Activated T-helper 1 cell treated with anti-CD3 and anti-CD28 coated beads, Interleukin-2, amount 50 U/mL, for 16 hours (primary cell): ENCODE data around the gene AZU1.
A peak's percentile ranks its signal among the peaks of the same experiment; 100 is the strongest.
"Not testable (repeated sequence)": the region's sequence is repeated elsewhere in the genome, so short reads cannot be mapped to it uniquely, and the experiment has no call there.

Experiments
- DNase-seq, 2 donors: peaks; one replicate each; pipeline ENCODE4 v3.0.0-alpha.2; 2020; ENCODE audit warnings: low read depth in 1 of 2, low spot score in 1 of 2

Gene AZU1

DNA sequence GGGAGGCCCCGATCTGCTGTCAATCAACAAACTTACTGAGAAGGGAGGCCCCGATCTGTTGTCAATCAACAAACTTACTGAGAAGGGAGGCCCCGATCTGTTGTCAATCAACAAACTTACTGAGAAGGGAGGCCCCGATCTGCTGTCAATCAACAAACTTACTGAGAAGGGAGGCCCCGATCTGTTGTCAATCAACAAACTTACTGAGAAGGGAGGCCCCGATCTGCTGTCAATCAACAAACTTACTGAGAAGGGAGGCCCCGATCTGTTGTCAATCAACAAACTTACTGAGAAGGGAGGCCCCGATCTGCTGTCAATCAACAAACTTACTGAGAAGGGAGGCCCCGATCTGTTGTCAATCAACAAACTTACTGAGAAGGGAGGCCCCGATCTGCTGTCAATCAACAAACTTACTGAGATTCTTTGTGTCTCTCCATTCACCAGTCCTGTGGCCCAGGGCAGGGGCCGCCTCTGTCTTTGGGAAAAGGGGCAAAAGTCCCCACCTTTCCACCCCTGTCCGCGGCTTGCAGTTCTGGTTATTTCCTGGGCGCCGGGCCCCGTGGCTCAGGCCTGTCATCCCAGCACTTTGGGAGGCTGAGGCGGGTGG lies 26.1 kb downstream of the AZU1 start:
- not testable (repeated sequence) for DNase-seq

DNA sequence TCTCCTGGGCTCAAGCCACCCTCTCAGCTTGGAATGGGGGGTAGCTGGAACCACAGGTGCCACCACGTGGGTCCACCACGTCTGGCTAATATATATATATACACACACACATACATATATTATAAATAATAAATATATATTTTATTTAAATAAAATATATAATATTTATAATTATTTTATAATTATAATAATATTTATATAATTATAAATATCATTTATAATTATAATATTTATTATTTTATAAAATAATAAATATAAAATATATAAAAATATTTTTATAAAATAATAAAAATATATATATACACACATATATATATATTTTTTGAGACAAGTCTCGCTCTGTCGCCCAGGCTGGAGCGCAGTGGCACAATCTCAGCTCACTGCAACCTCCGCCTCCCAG lies 26.9 kb downstream of the AZU1 start:
- no peak for DNase-seq

GRCh38 chr19:855142-855541 lies 27.5 kb downstream of the AZU1 start:
- no peak for DNase-seq

GRCh38 chr19:855566-856120 lies 28.0 kb downstream of the AZU1 start:
- DNase-seq: no peak

GRCh38 chr19:858284-858683 lies 30.6 kb downstream of the AZU1 start:
- no peak for DNase-seq

- no peak for DNase-seq
These were observed 31.5 kb downstream of the AZU1 start, which contains the start of gene CFD for GRCh38 chr19:858868-859843. Gene CFD (plus strand): TSS chr19:859664. CDS start chr19:859690, 26 bp downstream.

GRCh38 chr19:861141-861755 lies 33.6 kb downstream of the AZU1 start:
- DNase-seq: no peak

DNA sequence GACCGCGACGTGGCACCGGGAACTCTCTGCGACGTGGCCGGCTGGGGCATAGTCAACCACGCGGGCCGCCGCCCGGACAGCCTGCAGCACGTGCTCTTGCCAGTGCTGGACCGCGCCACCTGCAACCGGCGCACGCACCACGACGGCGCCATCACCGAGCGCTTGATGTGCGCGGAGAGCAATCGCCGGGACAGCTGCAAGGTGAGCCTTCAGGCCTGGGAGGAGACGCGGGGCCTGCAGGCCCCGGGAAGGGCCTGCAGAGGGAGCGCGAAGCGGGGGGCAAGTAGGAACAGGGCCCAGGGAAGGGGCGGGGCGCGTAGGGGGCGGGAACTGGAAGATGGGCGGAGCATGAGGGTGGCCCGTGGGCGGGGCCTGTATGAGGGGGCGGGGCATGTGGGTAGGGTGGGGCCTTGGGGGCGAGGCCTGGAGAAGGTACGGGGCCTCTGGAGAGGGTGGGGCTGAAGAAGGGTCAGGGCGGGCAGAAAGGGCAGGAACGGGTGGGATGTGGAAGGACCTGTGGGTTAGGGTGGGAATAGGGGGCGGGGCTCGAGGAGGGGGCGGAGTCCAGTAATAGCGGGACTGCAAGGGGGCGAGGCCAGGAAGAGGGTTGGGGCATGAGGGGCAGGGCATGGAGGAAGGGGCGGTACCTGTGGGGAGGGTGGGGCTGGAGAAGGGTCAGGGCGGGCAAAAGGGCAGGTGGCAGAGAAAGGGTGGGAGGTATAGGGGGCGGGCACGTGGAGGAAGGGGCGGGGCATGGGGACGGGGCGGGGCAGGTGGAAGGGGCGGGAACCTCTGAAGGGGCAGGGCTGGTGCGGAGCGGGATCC lies 34.3 kb downstream of the AZU1 start:
- peak; percentile 48 to 54 for DNase-seq

DNA sequence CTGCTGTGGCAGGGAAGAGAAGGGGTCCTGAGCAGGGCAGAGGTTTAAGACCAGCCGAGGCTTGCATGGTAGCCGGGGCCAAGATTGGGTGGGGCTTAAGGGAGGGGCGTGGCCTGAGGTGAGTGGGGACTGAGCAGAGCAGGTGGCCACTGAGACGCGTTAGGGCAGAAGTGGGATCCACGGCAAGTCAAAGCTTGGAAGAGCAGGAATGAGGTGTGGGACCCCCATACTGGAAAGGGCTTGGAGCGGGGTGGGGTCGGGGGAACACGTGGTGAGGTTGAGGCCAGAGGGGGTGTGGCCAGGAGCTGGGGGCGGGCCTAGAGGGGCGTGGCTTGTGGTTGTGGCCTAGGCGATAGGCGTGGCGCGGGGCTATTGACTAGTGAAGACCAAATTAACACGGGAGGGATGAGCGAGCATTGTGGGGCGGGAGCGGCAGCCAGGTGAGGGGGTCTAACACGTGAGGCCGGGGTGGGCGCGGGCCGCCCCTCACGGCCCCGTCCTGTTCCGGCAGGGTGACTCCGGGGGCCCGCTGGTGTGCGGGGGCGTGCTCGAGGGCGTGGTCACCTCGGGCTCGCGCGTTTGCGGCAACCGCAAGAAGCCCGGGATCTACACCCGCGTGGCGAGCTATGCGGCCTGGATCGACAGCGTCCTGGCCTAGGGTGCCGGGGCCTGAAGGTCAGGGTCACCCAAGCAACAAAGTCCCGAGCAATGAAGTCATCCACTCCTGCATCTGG lies 35.1 kb downstream of the AZU1 start:
- DNase-seq: peak; percentile 68 to 70

- DNase-seq: no peak
These were observed 35.6 kb downstream of the AZU1 start for GRCh38 chr19:863315-863620.

DNA sequence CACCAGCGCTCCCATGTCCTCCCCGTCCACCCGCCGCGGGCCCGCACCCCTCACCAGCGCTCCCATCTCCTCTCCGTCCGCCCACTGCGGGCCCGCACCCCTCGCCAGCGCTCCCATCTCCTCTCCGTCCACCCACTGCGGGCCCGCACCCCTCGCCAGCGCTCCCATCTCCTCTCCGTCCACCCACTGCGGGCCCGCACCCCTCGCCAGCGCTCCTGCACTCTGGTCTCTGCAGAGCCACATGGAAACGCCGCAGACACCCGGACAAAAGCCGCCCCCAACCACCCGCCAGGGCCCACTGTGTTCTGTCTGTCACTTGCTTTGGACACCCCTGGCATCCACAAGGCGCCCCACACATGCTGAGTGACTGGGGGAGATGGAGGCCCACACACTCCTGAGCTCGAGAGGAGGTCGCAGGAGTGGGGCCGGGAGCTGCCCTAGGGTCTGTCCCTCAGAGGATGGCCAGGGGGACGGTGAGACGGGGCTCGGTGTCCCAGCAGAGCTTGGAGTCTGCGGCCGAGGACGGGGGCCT lies 39.2 kb downstream of the AZU1 start:
- DNase-seq: no peak

DNA sequence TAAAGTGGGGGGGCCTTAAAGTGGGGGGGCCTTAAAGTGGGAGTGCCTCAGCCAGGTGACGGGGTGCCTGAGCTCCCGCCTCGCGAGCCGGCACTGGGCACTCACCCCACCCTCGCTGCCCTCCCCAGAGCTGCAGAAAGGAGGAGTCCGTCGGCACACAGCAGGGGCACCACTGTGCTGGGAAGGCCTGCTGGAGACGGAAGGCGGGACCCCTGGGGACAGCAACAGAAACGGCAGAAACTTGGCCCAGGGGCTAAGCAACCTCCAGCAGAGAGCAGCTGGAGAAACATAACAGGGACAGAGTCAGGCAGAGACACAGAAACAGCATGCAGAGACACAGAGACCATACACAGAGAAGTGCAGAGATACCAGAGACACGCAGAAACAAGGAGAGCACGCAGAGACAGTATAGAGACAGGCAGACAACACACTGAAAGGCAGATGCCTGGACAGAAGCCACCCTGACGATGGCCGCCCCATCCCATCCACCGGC lies 39.7 kb downstream of the AZU1 start:
- DNase-seq: no peak

- DNase-seq: no peak
These were observed 40.3 kb downstream of the AZU1 start for GRCh38 chr19:867855-868457.

- no peak for DNase-seq
These were observed 41.0 kb downstream of the AZU1 start for GRCh38 chr19:868458-869244.

DNA sequence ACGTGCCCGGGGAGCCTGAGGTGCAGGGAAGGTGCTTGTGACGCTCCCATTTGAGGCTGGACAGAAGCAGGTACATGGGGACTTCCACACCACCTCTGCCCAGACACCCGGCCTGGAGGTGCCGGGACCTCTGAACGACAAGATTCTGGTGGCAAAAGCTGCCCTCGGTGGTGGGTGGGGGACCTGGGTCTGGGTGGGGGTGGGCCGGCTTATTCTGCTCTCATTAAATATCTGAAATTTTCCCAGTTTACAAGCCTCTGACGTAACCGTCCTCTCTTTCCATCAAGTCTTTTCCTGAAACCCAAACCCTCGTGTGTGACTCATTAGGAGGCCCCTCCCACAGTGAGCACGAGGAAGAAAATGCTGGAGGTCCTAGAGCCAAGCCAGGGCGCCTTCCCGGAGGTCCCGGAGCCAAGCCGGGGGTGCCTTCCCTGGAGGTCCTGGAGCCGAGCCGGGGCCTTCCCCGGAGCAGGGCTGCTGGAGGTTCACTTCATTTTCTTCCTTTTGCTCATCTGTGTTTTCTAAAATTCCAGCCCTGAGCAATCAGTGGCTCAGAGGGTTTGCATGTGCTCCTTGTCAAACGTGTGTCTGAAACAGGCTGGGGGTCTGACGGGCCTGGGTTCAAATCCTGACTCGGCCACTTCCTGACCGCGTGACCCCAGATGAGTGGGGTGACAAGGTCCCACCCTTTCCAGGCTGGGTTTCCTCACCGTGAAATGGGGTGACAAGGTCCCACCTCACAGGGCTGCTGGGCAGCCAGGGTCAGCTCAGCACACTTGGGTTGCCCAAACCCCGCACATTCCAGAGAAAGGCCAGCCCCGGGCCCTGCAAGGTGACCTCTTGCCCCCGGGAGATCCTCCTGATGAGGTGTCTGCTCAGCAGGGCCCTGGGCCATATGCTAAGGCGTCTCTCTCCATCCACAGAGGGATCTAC lies 41.9 kb downstream of the AZU1 start:
- DNase-seq: no peak

- no peak for DNase-seq
These were observed 42.7 kb downstream of the AZU1 start for GRCh38 chr19:870314-870713.

- no peak for DNase-seq
These were observed 43.3 kb downstream of the AZU1 start for GRCh38 chr19:870963-871401.
